NCI-H774 (cell line): Measurements from ENCODE around the gene USP32.

Experiments
- DNase-seq: peaks from one replicate; lab custom pipeline; 2025; lab: John Stamatoyannopoulos, UW

The USP32 gene

DNA sequence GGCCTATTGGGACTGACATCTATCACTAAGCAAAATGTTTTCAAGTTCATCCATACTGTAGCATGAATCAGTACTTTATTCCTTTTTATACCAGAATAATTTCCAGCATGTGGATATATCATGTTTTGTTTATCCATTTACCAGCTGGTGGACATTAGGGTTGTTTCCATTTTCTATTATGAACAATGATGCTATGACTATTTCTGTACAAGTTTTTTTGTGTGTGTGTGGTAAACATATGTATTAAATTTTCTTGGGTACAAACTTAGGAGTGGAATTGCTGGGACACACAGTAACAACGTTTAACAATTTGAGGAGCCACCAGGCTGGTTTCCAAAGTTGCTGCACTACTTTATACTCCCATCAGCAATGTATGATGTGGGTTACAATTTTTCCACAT lies 91.0 kb downstream of the USP32 start:
- no peak for DNase-seq

DNA sequence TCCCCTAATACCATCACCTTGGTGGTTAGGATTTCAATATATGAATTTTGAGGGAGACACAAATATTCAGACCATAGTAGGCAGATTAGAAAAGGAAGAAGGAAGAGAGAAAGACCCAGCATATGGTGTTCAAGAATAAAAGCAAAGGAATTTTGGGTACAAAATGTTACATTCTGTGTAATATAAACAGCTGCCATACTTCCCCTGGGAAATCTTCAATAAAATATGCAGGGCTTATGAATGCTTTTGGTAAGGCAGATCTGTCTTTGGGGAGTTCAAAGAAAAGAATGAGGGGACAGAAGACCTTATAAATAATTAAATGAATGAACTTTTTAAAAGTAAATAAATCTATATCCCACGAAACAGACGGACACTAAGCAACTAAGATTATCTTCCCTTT lies 91.9 kb downstream of the USP32 start:
- DNase-seq: no peak

DNA sequence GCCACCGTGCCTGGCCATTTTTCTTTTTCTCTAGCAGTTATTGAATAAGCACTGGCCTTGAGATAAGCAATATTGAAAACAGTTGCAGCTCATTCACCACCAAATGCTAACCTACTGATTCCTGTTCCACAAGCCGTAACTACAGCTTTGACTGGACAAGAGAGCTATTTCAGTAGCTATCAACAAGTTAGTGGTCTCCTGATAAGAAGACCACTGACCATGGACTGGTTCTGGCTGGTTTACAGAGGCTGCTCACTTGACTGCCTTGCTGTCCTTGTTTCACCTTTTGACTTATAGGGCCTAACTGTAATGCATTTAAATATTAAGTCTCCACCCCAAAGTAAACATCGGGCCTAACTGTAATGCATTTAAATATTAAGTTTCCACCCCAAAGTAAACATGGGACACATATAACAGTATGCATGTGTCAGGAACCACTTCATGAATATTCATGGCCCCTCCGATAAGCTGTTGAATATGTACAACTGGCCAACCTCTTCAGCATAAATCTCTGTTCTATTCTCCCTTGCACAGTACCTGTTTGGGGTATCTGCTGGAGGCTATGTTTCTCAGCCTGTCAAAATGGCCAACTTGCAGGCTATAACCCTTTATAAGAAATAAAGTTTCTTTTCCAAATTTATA lies 94.1 kb downstream of the USP32 start:
- no peak for DNase-seq

DNA sequence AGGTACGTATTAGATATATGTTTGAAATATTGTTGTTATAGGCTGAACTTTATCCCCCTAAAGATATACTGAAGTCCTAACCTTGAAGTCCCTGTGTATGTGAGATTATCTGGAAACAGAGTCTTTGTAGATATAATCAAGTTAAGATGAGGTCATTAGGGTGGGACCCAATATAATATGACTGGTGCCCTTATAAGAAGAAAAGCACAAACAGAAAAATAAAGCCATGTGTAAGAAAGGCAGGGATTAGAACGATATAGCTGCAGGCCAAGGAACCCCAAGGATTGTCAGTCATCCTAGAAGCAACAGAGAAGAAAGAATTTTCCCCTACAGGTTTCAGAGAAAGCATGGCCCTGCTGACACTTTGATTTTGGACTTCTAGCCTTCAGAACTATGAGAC lies 95.8 kb downstream of the USP32 start:
- no peak for DNase-seq

DNA sequence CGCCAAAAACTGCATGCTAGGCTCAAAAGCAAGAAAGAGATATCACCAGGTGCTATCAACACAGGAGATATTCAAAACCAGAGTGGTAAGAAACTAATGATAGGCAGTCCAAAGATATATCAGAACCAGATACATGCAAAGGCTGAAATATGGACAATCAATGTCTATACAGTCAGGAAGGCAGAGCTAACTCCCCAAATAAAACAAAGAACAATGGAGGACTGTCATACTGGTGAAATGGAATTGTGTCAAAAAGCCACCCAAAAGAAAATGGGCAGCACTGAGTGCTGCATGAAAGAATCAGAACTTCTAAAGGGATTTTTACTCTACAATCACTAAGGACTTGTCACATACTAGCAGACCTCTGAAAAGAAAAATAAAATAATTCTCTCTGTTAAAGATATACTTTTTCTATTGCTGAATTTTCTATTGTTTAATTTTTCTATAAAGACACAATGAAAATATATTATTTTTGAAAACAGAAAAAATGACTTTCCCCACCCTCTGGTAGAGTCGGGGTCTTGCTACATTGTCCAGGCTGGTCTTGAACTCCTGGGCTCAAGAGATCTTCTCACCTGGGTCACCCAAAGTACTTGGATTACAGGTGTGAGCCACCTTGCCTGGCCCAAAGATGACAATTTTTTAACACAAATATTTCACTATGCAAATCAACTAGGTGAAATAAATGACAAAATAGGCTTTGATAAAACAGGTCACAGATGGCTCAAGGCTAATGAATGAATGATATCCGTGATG lies 98.2 kb downstream of the USP32 start:
- no peak for DNase-seq

DNA sequence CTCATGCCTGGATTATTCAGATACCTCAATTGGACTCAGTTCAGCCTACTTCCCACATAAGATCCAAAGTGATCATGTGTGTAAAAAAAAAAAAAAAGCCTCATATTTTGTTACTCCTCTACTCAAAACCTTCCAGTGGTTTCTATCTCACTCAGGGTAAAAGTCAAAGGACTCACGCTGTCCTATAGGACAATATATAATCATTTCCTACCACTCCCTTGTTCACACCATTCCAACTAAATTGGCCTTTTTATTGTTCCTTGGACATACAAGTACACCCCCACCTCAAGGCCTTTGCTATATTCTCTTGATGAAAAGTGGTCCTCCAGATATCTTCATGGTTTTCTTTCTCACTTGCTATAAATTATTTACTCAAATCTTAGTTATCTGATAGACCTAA lies 99.2 kb downstream of the USP32 start:
- no peak for DNase-seq

DNA sequence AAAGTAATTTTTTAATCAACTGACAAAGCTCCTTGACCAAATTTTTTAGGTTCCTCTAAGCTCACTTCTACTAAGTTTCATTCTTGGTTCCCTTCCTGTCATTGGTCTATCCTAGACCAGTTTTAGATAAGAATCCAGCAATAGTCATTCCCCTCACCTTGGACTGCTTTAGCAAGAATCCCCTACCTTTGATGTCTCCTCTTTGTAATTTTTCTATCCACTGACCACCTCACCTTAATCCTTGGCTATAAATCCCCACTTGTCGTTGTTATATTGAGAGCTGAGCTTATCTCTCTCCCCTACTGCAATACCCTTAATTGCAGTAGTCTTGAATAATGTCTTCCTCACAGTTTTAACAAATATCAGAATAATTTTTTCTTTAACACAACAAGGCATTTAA lies 107.2 kb downstream of the USP32 start:
- no peak for DNase-seq

DNA sequence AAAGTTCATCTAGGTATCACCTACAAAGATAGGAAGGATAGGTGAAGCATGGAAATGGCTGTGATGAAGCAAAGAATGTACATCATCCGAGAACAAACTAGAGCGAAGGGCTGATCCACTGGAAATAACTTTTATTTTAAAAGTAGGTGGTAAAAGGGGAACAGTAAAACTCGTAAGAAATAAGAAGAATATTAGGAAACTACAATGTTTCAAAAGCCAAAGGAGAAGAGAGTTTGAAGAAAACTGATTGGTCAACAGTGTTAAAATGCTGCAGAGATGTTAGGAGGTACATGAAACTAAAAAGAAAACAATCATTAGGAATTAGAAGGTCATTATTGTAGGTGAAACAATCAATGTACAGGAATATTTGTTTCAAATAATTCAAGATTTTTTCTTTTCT lies 108.1 kb downstream of the USP32 start:
- DNase-seq: no peak

DNA sequence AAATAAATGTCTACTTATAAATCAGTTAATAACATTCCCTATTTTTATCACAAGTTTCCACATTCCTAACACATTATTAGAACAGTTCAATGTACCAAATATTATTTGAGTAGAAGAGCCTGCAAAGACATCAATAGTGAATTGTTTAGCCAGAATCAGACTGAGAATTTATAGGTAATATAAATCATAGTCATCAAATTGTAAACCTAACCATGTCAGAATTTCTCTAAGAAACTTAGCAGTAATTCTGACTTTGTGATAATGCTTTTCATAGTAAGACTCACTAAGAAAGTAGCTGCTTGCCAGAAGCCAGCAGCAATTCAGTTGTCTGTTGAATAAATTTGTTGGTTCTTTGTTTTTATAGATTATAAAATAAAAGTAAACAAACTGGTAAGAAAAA lies 111.3 kb downstream of the USP32 start:
- no peak for DNase-seq

DNA sequence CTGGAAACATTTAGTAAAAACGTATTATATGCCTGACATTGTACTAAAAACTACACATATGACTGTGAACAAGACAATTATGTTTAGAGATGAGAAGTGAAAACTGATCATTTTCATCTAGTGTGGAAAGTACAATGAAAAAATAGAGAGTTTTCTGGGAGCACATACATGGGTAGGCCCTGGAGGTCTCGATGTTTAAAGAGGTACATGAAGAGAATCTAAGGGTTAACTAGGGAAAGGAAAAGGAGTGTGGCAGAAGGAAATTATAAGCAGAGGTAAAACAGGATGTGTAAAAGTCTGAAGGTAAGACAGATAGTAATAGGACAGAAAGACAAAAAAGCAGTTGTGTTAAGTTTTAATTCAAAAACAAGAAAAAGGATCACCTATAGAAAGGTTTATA lies 113.7 kb downstream of the USP32 start:
- no peak for DNase-seq

DNA sequence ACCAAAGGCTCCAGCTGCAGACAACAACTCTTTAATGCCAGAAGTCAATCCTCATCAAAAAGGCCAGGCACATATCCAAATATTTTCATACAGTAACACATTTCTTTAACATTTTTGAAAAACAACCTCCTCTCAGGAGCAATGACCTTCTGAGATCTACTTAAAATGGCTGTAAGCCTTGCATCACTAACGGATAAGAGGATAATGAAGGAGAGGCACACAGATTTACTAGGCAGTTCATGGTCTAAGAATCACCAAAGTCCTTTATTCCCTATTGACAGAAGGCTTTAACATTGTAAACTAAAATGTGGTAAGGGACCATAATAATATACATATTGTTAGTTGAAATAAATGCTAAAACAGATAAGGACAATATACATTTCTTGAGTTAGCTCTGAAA lies 114.7 kb downstream of the USP32 start:
- DNase-seq: no peak

DNA sequence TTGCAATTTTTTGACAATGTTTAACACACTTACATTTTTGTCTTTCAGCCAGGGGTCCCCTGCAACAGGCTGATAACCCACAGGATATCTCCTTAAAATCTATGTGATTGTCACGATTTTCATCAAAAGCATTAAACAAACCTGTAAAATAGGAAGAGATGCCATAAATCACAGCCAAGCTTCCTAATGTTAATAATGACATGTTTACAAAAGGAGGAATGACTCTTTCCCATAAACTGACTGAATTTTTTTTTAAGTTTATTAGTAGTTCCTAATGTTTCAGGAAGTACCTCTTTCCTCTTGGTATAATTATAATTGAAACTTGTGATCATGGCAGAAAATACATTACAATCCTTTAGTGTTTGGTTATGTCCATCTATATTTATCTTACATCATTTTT lies 122.5 kb downstream of the USP32 start:
- no peak for DNase-seq

DNA sequence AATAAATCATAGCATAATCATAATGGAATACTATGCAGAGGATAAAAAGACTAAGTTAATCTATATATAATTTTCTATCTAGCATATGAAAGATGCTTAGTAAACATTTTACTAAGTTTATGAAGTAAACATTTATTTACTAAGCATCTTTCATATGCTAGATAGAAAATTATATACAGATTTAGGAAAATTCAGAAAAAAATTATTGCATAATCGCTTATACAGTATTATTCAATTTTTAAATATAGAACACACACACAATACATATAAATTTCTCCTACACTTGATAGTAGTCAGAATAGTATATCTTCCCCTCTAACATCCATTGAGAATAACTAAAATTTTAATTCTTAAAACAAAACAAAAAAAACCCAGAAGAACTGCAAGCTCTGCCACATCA lies 131.4 kb downstream of the USP32 start:
- no peak for DNase-seq

DNA sequence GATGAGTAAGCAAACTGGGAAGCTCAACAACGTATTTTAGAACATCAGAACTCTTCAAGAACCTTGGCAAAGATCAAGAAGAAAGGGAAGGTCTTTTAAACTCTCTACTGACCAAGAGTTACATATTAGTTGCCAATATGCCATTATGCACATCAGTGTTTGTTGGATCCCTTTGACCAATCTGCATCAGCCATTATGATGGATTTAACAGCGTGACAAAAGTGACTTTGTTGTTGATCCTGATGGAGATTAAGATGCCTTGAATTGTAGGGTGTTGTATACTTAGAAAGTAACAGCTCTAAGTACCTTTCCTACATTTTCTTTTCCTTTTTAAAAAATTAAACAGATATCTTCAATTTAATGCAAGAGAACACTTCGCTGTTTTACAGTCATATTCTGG lies 133.6 kb downstream of the USP32 start:
- DNase-seq: no peak

DNA sequence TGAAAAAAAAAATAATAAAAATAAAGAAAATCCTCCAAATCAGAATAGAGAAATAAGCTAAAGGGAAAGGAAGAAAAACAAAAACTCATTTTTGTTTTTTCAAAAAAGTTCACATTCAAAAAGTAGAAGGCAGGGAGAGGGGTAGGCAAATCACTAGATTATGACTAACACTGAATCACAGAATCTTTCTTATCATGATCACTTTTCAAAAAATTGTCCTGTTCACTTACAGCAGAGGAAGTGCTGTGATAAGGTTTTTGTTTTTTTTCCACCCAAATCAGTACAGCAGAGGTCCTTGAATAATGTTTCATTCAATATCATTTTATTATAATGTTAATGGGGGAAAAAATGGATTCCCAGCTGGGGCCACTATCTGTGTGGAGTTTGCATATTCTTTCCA lies 135.8 kb downstream of the USP32 start:
- no peak for DNase-seq

DNA sequence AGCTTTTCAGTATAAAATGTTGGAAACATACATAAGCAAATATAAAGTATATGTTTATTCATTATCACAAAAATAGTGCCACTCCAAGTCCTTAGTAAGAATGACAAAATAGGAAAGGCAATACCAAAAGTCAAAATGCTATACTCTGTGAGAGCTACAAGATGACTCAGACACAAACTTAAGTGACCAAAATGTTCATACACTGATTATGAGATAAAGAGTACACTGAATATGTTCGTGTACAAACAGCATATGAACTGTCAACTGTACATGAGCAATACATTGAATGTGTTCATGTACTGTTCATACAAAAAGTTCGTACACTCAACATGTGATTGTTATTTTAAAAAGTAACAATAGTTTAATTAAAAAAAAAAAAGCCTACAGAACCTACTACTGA lies 138.9 kb downstream of the USP32 start:
- no peak for DNase-seq

DNA sequence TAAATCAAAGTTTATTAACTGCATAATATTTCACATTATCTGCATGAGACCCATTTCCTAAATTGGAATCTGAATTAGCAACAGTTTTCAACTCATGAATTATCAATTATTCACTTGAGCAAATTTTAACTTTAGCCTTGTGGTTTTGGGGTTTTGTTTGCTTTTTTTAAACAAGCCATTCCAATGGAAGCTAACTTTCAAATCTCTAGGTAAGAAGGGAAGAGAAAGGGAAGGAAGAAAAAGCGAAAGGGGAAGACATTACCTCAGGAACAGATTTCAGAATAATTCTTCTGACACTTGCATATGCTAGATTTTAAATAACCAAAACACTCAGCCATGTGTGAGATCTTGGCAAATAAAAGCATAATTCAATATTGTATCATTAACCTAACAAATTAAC lies 139.5 kb downstream of the USP32 start:
- DNase-seq: no peak

DNA sequence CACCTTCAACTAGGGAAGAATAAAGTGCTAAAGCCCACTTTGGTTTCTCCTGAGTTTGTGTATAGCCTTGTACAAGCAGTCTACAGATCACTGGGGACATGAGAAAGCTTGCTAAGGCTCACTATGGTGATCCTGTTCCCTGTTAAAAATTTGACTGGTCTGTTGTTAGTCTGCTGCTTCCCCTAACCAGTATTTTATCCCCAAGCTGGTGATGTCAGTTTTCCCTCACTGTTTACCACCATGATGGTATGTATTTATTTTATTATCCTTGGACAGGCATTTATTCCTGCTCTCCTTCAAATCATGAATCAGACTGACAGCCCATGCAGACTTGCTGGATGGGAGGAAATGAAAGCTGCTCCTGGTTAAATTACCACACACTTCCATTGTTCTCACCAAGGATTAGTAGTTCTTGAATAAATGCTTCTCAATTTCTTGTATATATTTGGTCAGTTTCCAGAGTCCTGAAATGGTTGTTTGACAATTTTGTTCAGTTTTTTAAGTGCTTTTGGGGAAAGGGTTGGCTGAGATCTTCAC lies 142.6 kb downstream of the USP32 start:
- no peak for DNase-seq

DNA sequence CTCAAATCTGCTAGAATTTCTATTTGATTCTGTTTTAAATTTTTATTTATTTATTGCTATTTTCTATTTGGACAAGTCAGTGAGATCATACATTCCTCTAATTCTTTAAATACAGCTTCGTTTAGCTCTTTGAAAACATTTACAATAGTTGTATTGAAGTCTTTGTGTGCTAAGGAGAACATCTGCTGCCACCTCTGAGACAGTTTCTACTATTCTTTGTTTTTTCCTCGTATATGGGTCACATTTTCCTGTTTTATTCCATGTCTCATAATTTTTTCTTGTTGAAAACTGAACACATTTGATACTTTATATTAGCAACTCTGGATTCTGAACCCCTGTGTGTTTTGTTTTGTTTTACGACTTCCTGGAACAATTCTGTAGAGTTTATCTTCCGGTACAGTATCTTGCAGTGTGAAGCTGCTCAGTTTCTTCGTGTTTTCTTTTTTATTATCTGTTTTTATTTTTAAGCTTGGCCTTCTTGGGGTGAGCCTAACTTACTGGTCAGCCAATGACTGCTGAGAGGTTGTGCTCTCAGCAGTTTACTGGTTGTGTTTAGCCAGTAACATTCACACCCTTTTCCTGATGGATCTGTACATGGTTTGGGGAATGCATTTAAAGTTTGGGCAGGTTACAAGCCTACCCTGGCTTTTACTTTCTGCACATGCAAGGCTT lies 143.2 kb downstream of the USP32 start:
- no peak for DNase-seq

DNA sequence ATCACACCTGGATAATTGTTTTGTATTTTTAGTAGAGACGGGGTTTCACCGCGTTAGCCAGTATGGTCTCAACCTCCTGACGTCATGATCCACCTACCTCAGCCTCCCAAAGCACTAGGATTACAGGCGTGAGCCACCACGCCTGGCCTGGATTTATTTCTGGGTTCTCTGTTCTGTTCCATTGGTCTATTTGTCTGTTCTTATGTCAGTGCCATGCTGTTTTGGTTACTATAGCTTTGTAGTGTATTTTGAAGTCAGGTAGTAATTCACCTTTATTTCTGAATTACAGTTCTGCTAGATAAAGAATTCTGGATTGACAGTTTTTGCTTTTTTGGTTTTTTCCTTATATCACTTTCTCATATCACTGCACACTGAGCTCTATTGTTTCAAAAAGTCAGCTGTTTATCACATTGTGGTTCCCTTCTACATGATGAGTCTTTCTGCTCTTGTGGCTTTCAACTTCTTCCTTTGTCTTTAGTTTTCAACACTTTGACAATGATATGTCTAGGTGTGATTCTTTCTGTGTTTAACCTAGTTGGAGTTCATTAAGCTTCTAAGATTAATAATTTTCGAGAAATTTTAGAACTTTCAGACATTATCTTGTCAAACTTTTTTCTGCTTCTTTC lies 144.0 kb downstream of the USP32 start:
- no peak for DNase-seq

DNA sequence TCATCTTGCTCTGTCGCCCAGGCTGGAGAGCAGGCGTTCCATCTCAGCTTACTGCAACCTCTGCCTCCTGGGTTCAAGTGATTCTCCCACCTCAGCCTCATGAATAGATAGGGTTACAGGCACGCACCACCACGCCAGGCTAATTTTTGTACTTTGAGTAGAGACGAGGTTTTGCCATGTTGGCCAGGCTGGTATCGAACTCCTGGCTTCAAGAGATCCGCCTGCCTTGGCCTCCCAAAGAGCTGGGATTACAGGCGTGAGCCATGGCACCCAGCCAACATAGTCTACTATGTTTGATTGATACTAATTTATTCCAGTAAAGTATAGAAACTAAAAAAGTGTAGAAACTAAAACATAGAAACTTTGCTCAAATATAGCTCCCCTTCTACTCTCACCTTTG lies 147.3 kb downstream of the USP32 start:
- no peak for DNase-seq

DNA sequence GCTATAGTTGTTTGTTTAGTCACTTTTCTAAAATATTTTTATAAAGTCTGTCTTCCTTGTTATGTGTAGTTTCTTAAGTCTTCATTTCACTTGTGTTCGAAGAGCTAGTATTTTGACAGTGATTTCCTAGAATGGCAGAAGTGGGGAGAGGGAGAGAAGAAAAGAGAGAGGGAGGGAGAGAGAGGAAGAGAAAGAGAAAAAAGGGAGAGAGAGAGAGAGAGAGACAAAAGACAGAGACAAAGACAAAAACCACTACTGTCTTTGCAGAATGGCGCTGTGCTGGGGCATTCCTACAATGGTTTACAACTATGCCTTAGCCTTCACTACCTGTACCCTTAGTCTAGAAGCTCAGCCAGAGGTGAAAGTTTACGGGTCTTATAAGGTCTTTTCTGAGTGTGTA lies 151.6 kb downstream of the USP32 start:
- DNase-seq: no peak

DNA sequence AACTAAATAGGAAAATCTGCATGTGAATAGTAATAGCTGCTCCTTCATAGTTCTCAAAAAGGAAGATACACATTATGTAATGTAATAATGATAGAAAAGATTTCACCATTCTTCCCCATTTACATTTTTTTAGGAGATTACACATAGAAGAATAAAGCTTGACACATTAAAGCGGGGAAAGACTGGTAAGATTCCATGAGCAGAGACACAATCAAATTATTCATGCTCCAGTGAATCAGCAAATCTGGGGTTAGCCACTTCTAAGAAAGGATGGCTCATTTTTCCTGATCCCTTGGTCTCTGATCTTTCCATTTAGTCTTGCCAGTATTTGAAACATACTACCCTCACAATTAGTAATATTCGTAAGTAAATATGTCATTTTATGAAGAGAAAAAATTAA lies 160.2 kb downstream of the USP32 start:
- DNase-seq: no peak
